ENCODE measurements around the gene LANCL2. TPM values are rescaled to one million over a fixed set of nuclear protein-coding genes. Genes with fewer than 3 reads are reported as not detected.

Gene LANCL2
- total RNA-seq, 1 donor from 2014 or later = 14.7 TPM

DNA sequence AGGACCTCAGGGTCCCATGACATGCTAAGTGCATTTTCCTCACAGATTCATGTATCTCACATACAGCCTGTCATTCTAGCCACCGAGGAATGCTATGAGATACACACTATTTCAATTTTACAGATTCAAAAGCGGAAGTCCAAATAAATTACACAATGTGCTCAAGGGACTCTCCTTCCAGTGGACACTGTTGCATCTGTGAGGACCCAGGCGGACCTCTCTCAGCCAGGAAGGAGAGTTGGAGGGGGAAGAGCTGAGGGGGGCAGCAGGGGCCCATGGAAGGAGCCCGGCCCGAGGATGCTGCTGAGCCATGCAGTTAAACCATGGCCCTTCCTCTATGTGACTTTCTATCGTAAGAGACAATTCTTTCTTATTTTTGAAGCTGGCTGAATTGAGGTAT is 113.6 kb downstream of the LANCL2 start:
- TF ChIP-seq, protein P1, sequence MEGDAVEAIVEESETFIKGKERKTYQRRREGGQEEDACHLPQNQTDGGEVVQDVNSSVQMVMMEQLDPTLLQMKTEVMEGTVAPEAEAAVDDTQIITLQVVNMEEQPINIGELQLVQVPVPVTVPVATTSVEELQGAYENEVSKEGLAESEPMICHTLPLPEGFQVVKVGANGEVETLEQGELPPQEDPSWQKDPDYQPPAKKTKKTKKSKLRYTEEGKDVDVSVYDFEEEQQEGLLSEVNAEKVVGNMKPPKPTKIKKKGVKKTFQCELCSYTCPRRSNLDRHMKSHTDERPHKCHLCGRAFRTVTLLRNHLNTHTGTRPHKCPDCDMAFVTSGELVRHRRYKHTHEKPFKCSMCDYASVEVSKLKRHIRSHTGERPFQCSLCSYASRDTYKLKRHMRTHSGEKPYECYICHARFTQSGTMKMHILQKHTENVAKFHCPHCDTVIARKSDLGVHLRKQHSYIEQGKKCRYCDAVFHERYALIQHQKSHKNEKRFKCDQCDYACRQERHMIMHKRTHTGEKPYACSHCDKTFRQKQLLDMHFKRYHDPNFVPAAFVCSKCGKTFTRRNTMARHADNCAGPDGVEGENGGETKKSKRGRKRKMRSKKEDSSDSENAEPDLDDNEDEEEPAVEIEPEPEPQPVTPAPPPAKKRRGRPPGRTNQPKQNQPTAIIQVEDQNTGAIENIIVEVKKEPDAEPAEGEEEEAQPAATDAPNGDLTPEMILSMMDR (IDR thresholded peaks at IDR 0.05; ENCODE audit: insufficient read depth, low read length, severe bottlenecking) = no peak
- DNase-seq (ENCODE audit: low read depth) (no peak), FAIRE-seq (no peak)
- H3K27me3 ChIP-seq (ENCODE audit: control insufficient read depth, insufficient read depth, low read length) = no peaks in the 10 kb centered on the region
- H3K36me3 ChIP-seq (ENCODE audit: control insufficient read depth, insufficient read depth, low read length) = peaks cover 3% of the 10 kb centered on the region
- no peak overlapping the region for H3K4me3 ChIP-seq (ENCODE audit: low read depth, low read length)

DNA sequence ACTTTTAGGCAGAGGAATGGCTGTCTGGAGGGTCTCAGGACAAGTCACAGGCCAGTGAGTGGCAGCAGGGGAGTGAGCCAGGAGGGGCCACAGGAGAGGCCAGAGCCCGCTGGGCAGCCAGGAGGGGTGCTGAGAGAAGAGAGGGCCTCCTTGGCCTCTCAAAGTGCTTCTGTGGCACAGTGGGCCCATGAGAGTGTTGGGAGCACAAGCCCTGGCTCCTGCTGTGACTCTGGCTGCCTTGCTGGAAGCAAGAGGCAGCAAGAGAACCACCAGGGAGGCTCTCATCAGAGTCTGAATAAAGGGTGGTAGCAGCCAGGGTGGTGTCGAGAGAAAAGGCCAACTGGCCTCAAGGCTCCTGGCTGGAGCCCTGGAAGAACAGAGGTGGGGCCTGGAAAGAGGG is 116.0 kb downstream of the LANCL2 start:
- no peaks in the 10 kb centered on the region for H3K36me3 ChIP-seq (ENCODE audit: control insufficient read depth, insufficient read depth, low read length)
- no peaks in the 10 kb centered on the region for H3K27me3 ChIP-seq (ENCODE audit: control insufficient read depth, insufficient read depth, low read length)
- FAIRE-seq = no peak
- H3K4me3 ChIP-seq (ENCODE audit: low read depth, low read length) = no peak overlapping the region
- TF ChIP-seq, protein P1 (IDR thresholded peaks at IDR 0.05; ENCODE audit: insufficient read depth, low read length, severe bottlenecking) = no peak
- no peak for DNase-seq (ENCODE audit: low read depth)

- TF ChIP-seq, protein P1 (IDR thresholded peaks at IDR 0.05; ENCODE audit: insufficient read depth, low read length, severe bottlenecking) = no peak
- H3K4me3 ChIP-seq (ENCODE audit: low read depth, low read length) = no peak overlapping the region
- no peak for FAIRE-seq
- DNase-seq (ENCODE audit: low read depth) = no peak
- no peaks in the 10 kb centered on the region for H3K36me3 ChIP-seq (ENCODE audit: control insufficient read depth, insufficient read depth, low read length)
- H3K27me3 ChIP-seq (ENCODE audit: control insufficient read depth, insufficient read depth, low read length) = no peaks in the 10 kb centered on the region
Observed at GRCh38 chr7:55483046-55483445, 117.9 kb downstream of the LANCL2 start.

Other genes with a start within 250 kb of the LANCL2 start
- gene VOPP1, start 207.2 kb downstream of the LANCL2 start, total RNA-seq = 41.6 and 97.9 TPM in 2 replicates